Astrocyte (in vitro differentiated cells and primary cell): ENCODE results near the gene SFT2D3. TPM values are rescaled to one million over a fixed set of nuclear protein-coding genes. Genes with fewer than 3 reads are reported as not detected.

Source experiments
- DNase-seq: peaks from one replicate; pipeline ENCODE4 v3.0.0-alpha.2; 2010; ENCODE audit warnings: low read depth
- FAIRE-seq: peaks from 2 replicates; lab custom pipeline; 2011; peaks lifted over from hg19 to GRCh38; lab: Jason Lieb, UNC
- H2AFZ ChIP-seq: 2 replicates; pipeline ENCODE4 v1.6.0; 2012; ENCODE audit warnings: low read depth, low read length, inconsistent platforms
- H3K27ac ChIP-seq: 2 replicates; pipeline ENCODE4 v1.5.1; 2011; ENCODE audit warnings: low read depth, low read length, inconsistent platforms
- H3K27me3 ChIP-seq: 2 replicates; pipeline ENCODE4 v1.6.0; 2011; ENCODE audit warnings: low read length, inconsistent platforms; ENCODE audit not compliant: insufficient read depth
- H3K36me3 ChIP-seq: 2 replicates; pipeline ENCODE4 v1.5.1; 2011; ENCODE audit warnings: low read length, inconsistent platforms; ENCODE audit not compliant: insufficient read depth
- H3K4me1 ChIP-seq: 2 replicates; pipeline ENCODE4 v1.5.1; 2011; ENCODE audit warnings: low read length, inconsistent platforms; ENCODE audit not compliant: insufficient read depth
- H3K4me2 ChIP-seq: 2 replicates; pipeline ENCODE4 v1.6.0; 2012; ENCODE audit warnings: low read length, inconsistent platforms
- H3K4me3 ChIP-seq: 2 replicates; pipeline ENCODE4 v1.5.1; 2011; ENCODE audit warnings: low read depth, mild to moderate bottlenecking, low read length, inconsistent platforms; ENCODE audit not compliant: insufficient read depth
- H3K79me2 ChIP-seq: 2 replicates; pipeline ENCODE4 v1.6.0; 2012; ENCODE audit warnings: mild to moderate bottlenecking, low read length, inconsistent platforms; ENCODE audit not compliant: insufficient read depth
- H3K9ac ChIP-seq: 2 replicates; pipeline ENCODE4 v1.6.0; 2012; ENCODE audit warnings: mild to moderate bottlenecking, low read length, inconsistent platforms
- H3K9me3 ChIP-seq: 2 replicates; pipeline ENCODE4 v1.5.1; 2012; ENCODE audit warnings: low read depth, mild to moderate bottlenecking, low read length, inconsistent platforms; ENCODE audit not compliant: insufficient read depth
- H4K20me1 ChIP-seq: 2 replicates; pipeline ENCODE4 v1.6.0; 2012; ENCODE audit warnings: low read length, inconsistent platforms; ENCODE audit not compliant: insufficient read depth
- H3K27ac Mint-ChIP-seq: one replicate; pipeline ENCODE4 v1.8.0; 2021; ENCODE audit warnings: mild to moderate bottlenecking, mixed read lengths; ENCODE audit not compliant: unreplicated experiment
- H3K27me3 Mint-ChIP-seq: one replicate; pipeline ENCODE4 v1.8.0; 2021; ENCODE audit warnings: low read depth, mixed read lengths; ENCODE audit not compliant: unreplicated experiment
- H3K36me3 Mint-ChIP-seq: one replicate; pipeline ENCODE4 v1.8.0; 2021; ENCODE audit warnings: low read depth, mixed read lengths; ENCODE audit not compliant: unreplicated experiment
- H3K4me1 Mint-ChIP-seq: one replicate; pipeline ENCODE4 v1.8.0; 2021; ENCODE audit warnings: low read depth, mixed read lengths; ENCODE audit not compliant: unreplicated experiment
- H3K4me3 Mint-ChIP-seq: one replicate; pipeline ENCODE4 v1.8.0; 2021; ENCODE audit warnings: mild to moderate bottlenecking, moderate library complexity, mixed read lengths; ENCODE audit not compliant: unreplicated experiment
- H3K9me3 Mint-ChIP-seq: one replicate; pipeline ENCODE4 v1.8.0; 2021; ENCODE audit warnings: mild to moderate bottlenecking, mixed read lengths; ENCODE audit not compliant: unreplicated experiment
- CTCF ChIP-seq: IDR thresholded peaks from 2 replicates; pipeline ENCODE4 v1.5.1; 2011; ENCODE audit warnings: low read depth, mild to moderate bottlenecking, inconsistent platforms, low read length, moderate library complexity; ENCODE audit not compliant: insufficient read depth
- EZH2 ChIP-seq: IDR thresholded peaks from 2 replicates; pipeline ENCODE4 v1.6.1; 2012; ENCODE audit warnings: mild to moderate bottlenecking, low read length, inconsistent platforms; ENCODE audit not compliant: insufficient read depth
- total RNA-seq: library from RNA; stranded (reverse); gene quantifications from 2 replicates; pipeline ENCODE4 v1.2.1, GENCODE V29; 2021

Gene SFT2D3
- total RNA-seq, 1 donor from 2014 or later: 2.9 TPM

DNA sequence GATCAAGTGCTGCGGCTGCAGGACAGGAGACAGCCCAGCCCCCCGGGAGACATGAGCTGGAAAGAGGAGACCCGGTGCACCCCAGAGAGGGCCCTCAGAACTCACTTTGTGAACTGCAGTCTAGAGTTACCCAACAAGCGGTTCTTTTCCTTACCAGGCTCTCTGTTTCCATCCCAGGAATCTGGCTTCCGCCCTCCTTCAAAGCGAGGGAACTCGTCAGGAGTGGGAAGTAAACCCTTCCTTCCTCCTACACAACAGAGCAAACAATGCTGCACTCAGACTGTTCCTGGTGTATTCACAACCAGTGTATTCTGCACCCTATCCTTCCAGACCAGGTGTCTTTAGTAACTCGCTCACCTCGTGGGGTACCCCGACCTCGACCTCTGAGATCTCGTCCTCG lies 8.0 kb downstream of the SFT2D3 start:
- Histone ChIP-seq H3K9ac (no peak overlapping the region), H3K4me3 (no peak overlapping the region), H3K9me3 (no peaks in the 10 kb centered on the region), H4K20me1 (peaks cover 11% of the 10 kb centered on the region), H3K27ac (no peak overlapping the region), H3K27me3 (no peaks in the 10 kb centered on the region), H3K36me3 (peaks cover 27% of the 10 kb centered on the region), H3K79me2 (peaks cover under 1% of the 10 kb centered on the region), H3K4me2 (no peak overlapping the region), H3K4me1 (no peaks in the 10 kb centered on the region), H2AFZ (no peak overlapping the region)
- no peak for FAIRE-seq
- Mint-ChIP-seq H3K36me3 (peaks cover 24% of the 10 kb centered on the region), H3K27ac (no peak overlapping the region), H3K4me3 (no peak overlapping the region), H3K4me1 (peaks cover 14% of the 10 kb centered on the region), H3K9me3 (no peaks in the 10 kb centered on the region), H3K27me3 (no peaks in the 10 kb centered on the region)
- TF ChIP-seq CTCF (no peak), EZH2 (no peak)
- DNase-seq: no peak

- Mint-ChIP-seq H3K27ac (no peak overlapping the region), H3K27me3 (no peaks in the 10 kb centered on the region), H3K4me3 (no peak overlapping the region), H3K9me3 (no peaks in the 10 kb centered on the region), H3K4me1 (peaks cover 17% of the 10 kb centered on the region), H3K36me3 (peaks cover 17% of the 10 kb centered on the region)
- Histone ChIP-seq H4K20me1 (peaks cover 14% of the 10 kb centered on the region), H3K36me3 (peaks cover 12% of the 10 kb centered on the region), H3K9me3 (no peaks in the 10 kb centered on the region), H3K4me1 (no peaks in the 10 kb centered on the region), H3K27me3 (no peaks in the 10 kb centered on the region), H3K4me3 (no peak overlapping the region), H3K4me2 (no peak overlapping the region), H2AFZ (no peak overlapping the region), H3K27ac (no peak overlapping the region), H3K9ac (no peak overlapping the region), H3K79me2 (peaks cover 3% of the 10 kb centered on the region)
- FAIRE-seq (no peak), DNase-seq (no peak)
- TF ChIP-seq EZH2: no peak
- TF ChIP-seq CTCF: no peak
These were observed 11.7 kb downstream of the SFT2D3 start for GRCh38 chr2:127712999-127713398.

DNA sequence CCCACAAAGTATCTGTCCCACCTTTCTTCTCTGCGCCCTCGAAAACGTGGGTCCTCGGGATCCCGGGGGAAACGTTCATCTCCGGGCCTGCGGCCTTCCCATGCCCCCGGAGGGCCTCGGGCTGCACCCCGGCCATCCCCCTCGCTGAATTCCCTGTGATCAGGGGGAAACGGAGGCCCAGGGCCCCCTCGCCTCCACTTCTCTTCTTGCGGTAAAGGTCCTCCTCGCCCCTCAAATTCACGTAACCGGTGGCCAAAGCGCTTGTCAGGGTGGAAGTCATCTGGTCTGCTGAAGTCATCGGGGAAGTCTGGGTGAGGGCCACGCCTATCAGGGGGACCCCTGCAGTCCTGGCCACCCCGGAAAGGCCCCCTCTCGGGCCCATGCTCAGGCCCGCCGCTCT lies 12.3 kb downstream of the SFT2D3 start:
- DNase-seq: no peak
- H3K36me3 ChIP-seq: peaks cover 18% of the 10 kb centered on the region
- H3K9me3 Mint-ChIP-seq: no peaks in the 10 kb centered on the region
- H3K79me2 ChIP-seq: peaks cover 3% of the 10 kb centered on the region
- no peaks in the 10 kb centered on the region for H3K4me1 ChIP-seq
- no peak overlapping the region for H2AFZ ChIP-seq
- H3K4me3 ChIP-seq: no peak overlapping the region
- H3K4me1 Mint-ChIP-seq: peaks cover 15% of the 10 kb centered on the region
- no peaks in the 10 kb centered on the region for H3K9me3 ChIP-seq
- no peak for TF ChIP-seq EZH2
- TF ChIP-seq CTCF: no peak
- no peaks in the 10 kb centered on the region for H3K27me3 Mint-ChIP-seq
- peaks cover 8% of the 10 kb centered on the region for H4K20me1 ChIP-seq
- H3K27me3 ChIP-seq: no peaks in the 10 kb centered on the region
- H3K9ac ChIP-seq: no peak overlapping the region
- no peak overlapping the region for H3K4me3 Mint-ChIP-seq
- FAIRE-seq: no peak
- no peak overlapping the region for H3K4me2 ChIP-seq
- no peak overlapping the region for H3K27ac Mint-ChIP-seq
- H3K36me3 Mint-ChIP-seq: peaks cover 19% of the 10 kb centered on the region
- H3K27ac ChIP-seq: no peak overlapping the region
